ENCODE results near the gene ALPG.

DNA sequence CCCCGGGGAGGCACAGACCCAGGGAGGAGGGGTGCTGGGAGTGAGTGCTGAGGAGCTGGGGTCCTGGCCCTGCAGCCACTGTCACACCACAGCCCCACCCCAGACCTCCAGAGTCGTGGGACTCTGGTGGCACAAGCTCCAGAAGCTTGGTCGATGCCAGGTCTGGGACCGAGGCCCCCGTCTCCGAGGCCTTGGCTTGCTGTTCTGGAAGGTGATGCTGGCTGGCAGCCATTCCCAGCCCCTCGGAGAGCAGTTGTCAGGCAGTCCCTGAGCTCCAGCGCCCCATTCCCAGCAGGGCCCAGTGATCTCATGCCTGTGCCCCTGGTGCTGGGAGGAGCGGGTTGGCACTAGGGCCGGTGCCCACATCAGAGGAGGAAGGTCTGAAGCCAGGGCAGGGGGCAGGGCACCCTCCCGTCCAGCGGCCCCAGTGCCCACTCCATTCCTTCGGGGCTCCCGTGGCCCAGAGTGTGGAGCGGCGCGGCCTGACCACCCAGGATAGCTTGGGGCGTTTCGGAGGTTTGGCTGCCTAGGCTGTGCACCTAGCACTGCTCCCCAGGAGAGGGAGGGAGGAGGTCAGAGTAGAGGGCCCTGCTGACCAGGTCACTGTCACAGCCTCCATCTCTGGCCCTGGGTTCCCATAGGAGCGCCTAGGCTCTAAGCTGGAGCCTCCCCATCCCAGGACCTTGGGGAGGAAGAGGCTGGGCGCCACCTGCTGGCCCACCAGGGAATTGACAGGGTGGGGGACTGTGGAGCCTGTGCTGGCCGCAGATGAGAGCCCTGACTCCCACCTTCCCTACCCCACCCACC is 32.5 kb downstream of the ALPG start:
- TF ChIP-seq POLR2A (IDR thresholded peaks at IDR 0.05) (no peak), POLR2AphosphoS5 (IDR thresholded peaks at IDR 0.05) (no peak)
- TF ChIP-seq, protein P1, sequence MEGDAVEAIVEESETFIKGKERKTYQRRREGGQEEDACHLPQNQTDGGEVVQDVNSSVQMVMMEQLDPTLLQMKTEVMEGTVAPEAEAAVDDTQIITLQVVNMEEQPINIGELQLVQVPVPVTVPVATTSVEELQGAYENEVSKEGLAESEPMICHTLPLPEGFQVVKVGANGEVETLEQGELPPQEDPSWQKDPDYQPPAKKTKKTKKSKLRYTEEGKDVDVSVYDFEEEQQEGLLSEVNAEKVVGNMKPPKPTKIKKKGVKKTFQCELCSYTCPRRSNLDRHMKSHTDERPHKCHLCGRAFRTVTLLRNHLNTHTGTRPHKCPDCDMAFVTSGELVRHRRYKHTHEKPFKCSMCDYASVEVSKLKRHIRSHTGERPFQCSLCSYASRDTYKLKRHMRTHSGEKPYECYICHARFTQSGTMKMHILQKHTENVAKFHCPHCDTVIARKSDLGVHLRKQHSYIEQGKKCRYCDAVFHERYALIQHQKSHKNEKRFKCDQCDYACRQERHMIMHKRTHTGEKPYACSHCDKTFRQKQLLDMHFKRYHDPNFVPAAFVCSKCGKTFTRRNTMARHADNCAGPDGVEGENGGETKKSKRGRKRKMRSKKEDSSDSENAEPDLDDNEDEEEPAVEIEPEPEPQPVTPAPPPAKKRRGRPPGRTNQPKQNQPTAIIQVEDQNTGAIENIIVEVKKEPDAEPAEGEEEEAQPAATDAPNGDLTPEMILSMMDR (IDR thresholded peaks at IDR 0.05 in 8 of 11, conservative IDR thresholded peaks at IDR 0.05 in 3 of 11): peak in 8 of 11 experiments; percentile 12 to 82 (median 60)
